ENCODE data around the gene ZNF579. TPM values are rescaled to one million over a fixed set of nuclear protein-coding genes. Genes with fewer than 3 reads are reported as not detected.
"Not testable (repeated sequence)": the region's sequence is repeated elsewhere in the genome, so short reads cannot be mapped to it uniquely, and the experiment has no call there.

Gene ZNF579
- total RNA-seq, 1 experiment from 2014 or later = 8.8 TPM

GRCh38 chr19:55593096-55593772 is 12.6 kb upstream of the ZNF579 start:
- no peak for DNase-seq (ENCODE audit: low read depth)

- DNase-seq (ENCODE audit: low read depth) = no peak
Measured at GRCh38 chr19:55592391-55593090, 11.9 kb upstream of the ZNF579 start.

- no peak for DNase-seq (ENCODE audit: low read depth)
Measured at GRCh38 chr19:55591555-55591954, 10.9 kb upstream of the ZNF579 start.

GRCh38 chr19:55590617-55591016 is 10.0 kb upstream of the ZNF579 start:
- peak; percentile 39 for DNase-seq (ENCODE audit: low read depth)

GRCh38 chr19:55590109-55590508 is 9.5 kb upstream of the ZNF579 start:
- DNase-seq (ENCODE audit: low read depth) = no peak

GRCh38 chr19:55588738-55589137 is 8.1 kb upstream of the ZNF579 start:
- no peak for DNase-seq (ENCODE audit: low read depth)

- peak; percentile 97 for DNase-seq (ENCODE audit: low read depth)
Measured at GRCh38 chr19:55586976-55587668, 6.5 kb upstream of the ZNF579 start.

- DNase-seq (ENCODE audit: low read depth) = peak; percentile 86
Measured at GRCh38 chr19:55585658-55586339, 5.2 kb upstream of the ZNF579 start.

GRCh38 chr19:55584871-55585270 is 4.2 kb upstream of the ZNF579 start:
- DNase-seq (ENCODE audit: low read depth) = no peak

GRCh38 chr19:55583897-55584296 is 3.2 kb upstream of the ZNF579 start:
- DNase-seq (ENCODE audit: low read depth) = not testable (repeated sequence)

GRCh38 chr19:55582284-55582683 is 1.6 kb upstream of the ZNF579 start:
- DNase-seq (ENCODE audit: low read depth) = not testable (repeated sequence)

- no peak for DNase-seq (ENCODE audit: low read depth)
Measured at GRCh38 chr19:55581823-55582223, 1.2 kb upstream of the ZNF579 start.

GRCh38 chr19:55581145-55581822 is 636 bp upstream of the ZNF579 start:
- peak; percentile 34 for DNase-seq (ENCODE audit: low read depth)

- DNase-seq (ENCODE audit: low read depth) = peak; percentile 30
Measured at GRCh38 chr19:55579766-55580621, 654 bp downstream of the ZNF579 start.

GRCh38 chr19:55578761-55579747 is 1.6 kb downstream of the ZNF579 start:
- no peak for DNase-seq (ENCODE audit: low read depth)

GRCh38 chr19:55578031-55578760 is 2.5 kb downstream of the ZNF579 start:
- no peak for DNase-seq (ENCODE audit: low read depth)

GRCh38 chr19:55576746-55577145 is 3.9 kb downstream of the ZNF579 start:
- DNase-seq (ENCODE audit: low read depth) = no peak

GRCh38 chr19:55573929-55574328 is 6.7 kb downstream of the ZNF579 start:
- DNase-seq (ENCODE audit: low read depth) = not testable (repeated sequence)

- DNase-seq (ENCODE audit: low read depth) = not testable (repeated sequence)
Measured at GRCh38 chr19:55569477-55569876, 11.2 kb downstream of the ZNF579 start.

Data from Daoy (cell line).